Right renal pelvis (tissue), 4 donors: ENCODE results near the gene ABCA5. TPM values are rescaled to one million over a fixed set of nuclear protein-coding genes. Genes with fewer than 3 reads are reported as not detected.

Source experiments
- DNase-seq, 4 donors: peaks; one replicate each; pipeline ENCODE4 v3.0.0-alpha.2; 2013; ENCODE audit warnings: low read depth in 4 of 4, low spot score in 3 of 4, missing footprints in 1 of 4
- polyA plus RNA-seq, 4 donors: library from polyadenylated mRNA; unstranded; fragments of 120-200 nt; gene quantifications; one replicate each; pipeline ENCODE4 v1.2.1, GENCODE V29; 2013; ENCODE audit not compliant: insufficient read length in 4 of 4

ABCA5 gene, protein sequence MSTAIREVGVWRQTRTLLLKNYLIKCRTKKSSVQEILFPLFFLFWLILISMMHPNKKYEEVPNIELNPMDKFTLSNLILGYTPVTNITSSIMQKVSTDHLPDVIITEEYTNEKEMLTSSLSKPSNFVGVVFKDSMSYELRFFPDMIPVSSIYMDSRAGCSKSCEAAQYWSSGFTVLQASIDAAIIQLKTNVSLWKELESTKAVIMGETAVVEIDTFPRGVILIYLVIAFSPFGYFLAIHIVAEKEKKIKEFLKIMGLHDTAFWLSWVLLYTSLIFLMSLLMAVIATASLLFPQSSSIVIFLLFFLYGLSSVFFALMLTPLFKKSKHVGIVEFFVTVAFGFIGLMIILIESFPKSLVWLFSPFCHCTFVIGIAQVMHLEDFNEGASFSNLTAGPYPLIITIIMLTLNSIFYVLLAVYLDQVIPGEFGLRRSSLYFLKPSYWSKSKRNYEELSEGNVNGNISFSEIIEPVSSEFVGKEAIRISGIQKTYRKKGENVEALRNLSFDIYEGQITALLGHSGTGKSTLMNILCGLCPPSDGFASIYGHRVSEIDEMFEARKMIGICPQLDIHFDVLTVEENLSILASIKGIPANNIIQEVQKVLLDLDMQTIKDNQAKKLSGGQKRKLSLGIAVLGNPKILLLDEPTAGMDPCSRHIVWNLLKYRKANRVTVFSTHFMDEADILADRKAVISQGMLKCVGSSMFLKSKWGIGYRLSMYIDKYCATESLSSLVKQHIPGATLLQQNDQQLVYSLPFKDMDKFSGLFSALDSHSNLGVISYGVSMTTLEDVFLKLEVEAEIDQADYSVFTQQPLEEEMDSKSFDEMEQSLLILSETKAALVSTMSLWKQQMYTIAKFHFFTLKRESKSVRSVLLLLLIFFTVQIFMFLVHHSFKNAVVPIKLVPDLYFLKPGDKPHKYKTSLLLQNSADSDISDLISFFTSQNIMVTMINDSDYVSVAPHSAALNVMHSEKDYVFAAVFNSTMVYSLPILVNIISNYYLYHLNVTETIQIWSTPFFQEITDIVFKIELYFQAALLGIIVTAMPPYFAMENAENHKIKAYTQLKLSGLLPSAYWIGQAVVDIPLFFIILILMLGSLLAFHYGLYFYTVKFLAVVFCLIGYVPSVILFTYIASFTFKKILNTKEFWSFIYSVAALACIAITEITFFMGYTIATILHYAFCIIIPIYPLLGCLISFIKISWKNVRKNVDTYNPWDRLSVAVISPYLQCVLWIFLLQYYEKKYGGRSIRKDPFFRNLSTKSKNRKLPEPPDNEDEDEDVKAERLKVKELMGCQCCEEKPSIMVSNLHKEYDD (N-terminal part only)
- polyA plus RNA-seq, result 10 to 100 TPM; 24.7 to 30.4 (median 28.4) TPM

DNA sequence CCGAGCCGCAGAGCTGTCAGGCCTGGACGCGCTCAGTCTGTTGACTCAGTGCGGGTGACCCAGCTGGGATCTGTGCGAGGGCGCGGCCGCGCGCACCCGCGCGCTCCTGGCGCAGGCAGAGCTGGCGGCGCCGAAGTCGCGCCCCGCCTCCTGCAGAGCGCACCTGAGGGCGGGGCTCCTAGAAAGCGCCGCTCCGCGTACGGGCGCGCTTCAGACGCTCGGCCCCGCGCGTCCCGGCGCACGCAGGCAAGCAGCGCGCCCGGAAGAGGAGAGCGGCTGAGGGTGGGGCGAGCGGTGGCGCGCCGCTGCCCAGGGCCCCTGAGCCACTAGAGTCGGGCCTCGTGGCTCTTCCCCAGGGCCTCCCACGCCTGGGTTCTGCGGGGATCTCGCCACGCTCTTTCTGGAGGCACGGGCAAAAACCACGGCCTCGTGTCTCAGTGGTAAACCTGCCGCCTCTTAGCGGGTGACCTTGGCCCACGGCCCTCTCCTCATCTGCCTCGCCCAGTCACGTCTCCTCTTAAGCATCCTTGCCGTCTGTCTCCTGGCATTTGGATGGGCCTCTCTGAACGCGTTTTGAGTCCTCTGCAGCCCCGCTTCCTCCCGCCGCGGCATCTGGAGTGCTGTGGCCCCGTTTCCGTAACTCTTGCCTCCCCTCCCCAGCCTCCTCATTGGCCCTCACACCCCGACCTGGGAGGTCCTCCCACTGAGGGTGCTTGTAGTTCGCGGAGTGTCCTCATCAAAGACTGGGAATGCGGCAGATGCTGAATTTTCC is at the start of gene ABCA5:
ABCA5 (minus strand) TSS at position 74 of the 772 bp plus-strand sequence. CDS start 12,718 bp downstream, outside the sequence.
- peak; percentile 80 to 87 (median 81) for DNase-seq

DNA sequence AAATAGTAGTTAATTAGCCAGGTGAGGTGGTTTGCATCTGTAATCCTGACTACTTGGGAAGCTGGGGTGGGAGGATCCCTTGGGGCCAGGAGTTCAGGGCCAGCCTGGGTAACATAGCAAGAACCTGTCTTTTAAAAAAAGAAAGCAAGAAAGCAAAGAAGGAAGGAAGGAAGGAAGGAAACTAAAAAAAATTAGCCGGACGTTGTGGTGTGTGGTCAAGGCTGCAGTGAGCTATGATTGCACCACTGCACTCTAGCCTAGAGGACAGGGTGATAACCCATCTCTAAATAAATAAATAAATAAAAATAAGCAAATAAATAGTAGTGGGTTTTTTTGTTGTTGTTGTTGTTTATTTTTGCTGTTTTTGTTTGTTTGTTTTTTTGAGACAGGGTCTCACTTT is 48.3 kb upstream of the ABCA5 start:
- no peak for DNase-seq

DNA sequence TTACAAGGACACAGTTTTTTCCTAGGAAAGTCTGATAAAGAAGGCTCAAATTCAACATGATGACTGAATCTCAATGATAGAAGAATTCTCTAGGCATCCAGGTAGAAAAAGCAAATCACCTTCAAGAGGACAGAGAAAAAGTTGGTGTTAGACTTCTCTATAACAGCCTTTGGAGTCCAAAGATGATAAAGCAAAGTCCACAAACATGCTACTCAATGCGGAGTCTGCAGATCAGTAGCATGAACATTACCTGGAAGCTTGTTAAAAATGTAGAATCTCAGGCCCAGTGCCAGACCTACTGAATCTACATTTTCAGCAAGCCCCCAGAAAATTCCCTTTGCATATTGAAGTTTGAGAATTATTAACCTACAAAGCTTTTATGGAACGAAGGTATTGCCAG is 46.1 kb upstream of the ABCA5 start:
- no peak for DNase-seq

DNA sequence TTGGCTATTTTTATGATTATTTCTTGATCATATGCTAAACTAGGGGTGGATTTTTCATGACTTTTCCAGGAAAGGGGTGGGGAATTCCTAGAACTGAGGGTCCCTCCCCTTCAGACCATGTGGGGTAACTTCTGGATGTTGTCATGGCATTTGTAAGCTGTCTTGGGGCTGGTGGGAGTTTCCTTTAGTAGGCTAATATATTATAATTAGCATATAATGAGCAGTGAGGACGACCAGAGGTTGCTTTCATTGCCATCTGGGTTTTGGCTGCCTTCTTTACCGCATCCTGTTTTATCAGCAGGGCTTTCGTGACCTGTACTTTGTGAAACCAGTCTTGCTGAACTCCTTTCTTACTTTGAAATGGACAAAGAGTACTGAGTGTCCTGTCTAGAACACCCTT is 40.4 kb upstream of the ABCA5 start:
- no peak for DNase-seq

DNA sequence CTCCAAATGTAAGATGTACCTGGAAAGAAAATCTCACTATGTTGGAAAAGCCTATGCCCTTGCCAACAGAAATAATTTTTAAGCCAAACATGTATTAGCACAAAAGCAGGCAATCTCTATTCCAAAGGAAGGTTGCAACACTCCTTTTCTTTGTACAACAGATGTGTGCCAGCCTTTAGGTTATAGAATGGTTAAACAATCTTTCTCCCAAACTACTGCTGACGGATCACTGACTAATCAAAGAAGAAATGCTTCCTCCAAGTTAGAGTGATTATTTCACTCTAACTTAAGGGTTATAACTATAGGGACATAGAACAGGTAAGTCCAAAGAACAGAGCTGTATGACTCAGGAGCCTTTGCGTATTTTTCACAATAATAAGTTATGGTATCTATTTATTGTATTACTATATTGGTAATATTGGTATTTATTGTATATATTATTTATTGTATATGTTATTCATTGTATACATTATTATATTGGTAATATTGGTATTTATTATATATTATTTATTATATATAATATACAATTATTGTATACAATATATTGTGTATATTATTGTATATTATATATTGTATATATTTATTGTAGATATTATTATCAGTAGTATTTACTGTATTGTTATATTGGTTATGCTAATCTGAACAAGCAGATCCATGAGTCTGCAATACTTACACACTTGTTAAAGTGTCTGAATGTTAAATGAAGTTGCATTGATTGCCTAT is 36.7 kb upstream of the ABCA5 start:
- no peak for DNase-seq

DNA sequence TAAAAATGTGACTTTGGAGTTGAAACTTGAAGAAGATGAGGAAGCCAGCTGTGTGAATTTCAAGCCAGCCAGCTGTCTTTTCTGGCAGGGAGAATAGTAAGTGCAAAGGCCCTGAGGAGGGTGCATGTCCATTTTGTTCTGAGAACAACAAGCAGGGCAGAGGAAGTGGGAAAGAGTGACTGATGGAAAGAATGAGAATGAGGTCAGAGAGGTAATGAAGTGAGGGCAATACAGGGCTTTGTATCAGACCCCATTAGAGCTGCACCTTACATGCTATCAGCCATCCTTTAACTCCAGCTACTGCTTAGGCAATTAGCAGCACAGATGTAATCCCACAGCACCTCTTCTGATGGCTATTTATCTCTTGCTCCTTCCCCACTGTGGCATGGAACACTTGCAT is 34.2 kb upstream of the ABCA5 start:
- no peak for DNase-seq

DNA sequence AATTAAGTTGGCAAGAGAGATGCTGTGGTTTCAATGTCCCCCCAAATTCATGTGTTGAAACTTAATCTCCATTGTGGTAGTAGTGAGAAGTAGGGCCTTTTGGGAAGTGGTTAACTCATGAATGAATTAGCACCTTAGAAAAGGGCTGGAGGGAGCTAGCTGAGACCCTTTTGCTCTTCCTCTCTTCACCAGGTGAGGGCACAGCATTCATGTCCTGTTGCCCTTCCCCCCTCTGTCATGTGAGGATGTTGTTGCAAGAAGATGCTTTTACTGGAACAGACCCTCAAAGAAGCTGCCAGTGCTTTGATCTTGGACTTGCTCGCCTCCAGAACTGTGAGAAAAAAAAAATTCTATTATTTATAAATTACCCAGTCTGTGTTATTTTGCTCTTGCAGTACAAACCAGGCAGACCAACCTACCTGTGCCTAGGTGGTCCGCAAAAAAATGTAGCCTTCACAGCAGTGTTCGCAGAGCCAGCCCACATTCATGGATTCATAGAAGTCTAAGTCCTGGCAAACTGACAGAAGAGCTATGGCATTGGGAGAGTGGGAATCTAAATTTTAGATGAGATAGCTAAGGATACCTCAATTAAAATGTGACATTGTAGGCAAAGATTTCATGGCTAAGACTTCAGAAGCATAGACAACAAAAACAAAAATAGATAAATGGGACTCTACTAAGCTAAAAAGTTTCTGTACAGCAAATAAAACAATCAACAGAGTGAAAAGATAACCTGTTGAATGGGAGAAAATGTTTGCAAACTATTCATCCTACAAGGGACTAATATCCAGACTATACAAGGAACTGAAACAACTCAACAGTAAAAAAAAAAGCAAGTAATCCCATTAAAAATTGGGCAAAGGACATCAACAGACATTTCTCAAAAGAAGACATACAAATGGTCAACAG is 32.0 kb upstream of the ABCA5 start:
- DNase-seq, result no peak

DNA sequence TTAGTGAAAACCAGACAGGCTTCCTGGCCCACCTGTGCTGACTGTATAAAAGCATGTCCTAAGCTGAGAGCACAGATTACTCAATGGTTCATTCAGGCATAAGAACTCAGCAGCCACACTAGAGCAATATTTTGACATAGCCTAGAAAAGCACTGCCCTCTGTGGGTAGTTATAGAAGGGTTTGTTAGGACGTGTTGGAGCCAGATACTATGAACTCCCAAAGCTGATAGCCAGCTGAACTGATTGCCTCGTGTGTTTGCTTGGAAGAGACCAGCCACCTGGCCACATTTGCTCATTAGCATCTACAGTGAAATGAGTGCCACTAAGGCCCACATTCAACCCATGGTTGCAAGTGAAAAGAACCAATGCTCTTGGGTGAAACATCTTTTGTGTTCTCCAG is 30.8 kb upstream of the ABCA5 start:
- no peak for DNase-seq

DNA sequence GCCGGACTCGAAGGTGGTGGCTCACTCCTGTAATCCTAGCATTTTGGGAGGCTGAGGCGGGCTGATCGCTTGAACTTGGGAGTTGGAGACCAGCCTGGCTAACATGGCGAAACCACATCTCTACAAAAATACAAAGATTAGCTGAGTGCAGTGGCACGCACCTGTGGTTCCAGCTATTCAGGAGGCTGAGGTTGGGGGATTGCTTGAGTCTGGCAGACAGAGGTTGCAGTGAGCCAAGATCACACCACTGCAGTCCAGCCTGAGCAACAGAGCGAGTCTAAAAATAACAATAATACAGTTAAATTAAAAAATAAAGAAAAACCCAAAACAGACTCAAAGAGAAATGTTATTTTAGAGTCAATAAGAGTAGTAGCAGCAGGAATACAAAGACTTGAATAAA is 29.7 kb upstream of the ABCA5 start:
- no peak for DNase-seq

DNA sequence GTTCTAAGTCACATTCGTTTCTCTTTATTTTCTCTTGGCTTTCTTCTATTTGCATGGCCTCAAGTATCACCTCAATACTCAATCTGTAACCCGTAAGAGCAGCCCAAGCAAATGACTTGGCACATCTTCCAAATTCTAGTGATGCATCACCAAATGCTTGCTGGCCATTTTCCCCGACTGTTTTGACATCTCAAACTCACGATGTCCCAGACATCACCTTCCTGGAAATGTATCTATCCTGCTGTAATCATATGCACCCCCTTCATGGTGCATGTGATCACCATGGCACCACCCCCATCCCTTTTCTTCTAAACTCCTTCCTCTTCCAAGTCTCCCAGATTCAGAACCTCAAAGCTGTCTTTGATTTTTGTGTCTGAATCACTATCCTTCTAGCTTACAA is 24.0 kb upstream of the ABCA5 start:
- no peak for DNase-seq

DNA sequence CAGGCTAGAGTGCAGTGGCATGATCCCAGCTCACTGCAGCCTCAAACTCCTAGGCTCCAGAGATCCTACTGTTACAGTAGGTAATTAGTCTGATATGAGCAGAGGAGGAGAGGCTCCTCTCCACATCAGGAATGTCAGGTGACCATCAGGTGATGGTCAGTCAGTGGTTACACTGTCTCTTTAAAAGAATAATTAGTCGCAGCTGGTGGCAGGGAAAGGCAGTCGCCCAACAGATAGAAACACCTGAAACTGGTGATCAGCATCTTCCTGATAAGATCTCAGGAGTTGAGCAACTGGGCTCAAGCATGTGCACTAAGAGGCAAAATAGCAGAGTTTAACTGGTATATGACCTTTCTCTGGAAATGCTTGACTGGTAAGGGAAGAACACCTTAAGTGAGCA is 21.5 kb upstream of the ABCA5 start:
- no peak for DNase-seq

DNA sequence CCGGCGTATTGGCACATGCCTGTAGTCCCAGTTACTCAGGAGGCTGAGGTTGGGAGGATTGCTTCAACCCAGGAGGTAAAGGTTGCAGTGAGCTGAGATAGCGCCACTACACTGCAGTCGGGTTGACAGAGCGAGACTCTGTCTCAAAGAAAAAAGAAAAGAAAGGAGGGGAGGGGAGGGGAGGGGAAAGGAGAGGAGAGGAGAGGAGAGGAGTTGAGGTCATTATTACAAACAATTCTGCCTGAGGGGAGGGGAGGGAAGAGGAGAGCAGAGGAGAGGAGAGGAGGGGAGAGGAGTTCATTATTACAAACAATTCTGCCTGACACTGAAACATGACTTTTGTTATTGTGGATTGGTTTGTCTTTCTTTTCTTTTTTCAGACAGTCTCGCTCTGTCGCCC is 19.8 kb upstream of the ABCA5 start:
- no peak for DNase-seq

DNA sequence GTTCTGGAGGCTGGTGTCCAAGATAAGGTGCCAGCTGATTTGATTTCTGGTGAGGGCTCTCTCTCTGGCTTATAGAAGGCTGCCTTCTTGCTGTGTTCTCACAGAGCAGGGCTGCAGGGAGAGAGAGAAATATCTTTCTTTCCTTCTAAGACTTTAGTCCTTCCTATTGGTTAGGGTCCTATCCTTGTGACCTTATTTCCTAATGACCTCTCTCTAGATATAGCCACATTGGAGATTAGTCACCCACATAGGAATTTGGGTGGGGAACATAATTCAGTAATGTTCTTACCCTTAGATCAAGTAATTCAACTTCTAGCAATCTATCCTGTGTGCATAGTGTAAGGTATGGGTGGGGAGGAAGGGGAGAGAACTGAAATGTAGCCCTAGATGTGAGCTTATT is 18.0 kb upstream of the ABCA5 start:
- no peak for DNase-seq

DNA sequence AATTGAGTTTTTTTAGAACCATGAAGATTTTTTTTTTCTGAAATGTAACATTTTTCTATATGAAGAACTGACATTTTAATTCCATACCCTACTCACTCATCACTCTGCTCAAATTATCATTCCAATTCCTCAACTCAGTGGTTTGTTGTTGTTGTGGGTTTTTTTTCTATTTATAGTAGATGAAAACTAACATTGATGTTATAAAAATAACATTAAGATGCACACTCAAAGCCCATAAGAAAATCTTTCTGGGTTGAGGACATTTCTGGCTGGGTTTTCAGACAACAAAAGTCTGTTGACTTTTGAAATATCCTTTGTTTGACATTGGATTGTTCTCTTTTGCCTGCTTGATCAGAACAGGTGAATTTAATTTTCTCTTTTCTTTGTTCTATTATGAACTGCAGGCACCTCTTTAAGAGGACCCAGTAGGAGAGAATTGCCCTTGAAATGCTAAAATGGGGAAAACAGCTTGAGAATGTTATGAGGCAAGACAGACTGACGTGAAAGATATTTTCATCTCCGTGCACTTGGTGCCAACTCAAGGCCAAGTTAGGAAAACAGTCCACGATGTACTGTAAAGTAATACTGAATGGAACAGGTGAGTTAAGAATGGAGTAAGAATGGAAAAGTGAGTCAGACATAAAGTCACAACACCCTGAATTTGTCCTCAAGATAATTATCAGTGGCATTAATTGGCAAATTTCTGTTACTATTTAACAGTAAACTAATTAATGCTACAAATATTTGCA is 16.1 kb upstream of the ABCA5 start:
- DNase-seq, result no peak

DNA sequence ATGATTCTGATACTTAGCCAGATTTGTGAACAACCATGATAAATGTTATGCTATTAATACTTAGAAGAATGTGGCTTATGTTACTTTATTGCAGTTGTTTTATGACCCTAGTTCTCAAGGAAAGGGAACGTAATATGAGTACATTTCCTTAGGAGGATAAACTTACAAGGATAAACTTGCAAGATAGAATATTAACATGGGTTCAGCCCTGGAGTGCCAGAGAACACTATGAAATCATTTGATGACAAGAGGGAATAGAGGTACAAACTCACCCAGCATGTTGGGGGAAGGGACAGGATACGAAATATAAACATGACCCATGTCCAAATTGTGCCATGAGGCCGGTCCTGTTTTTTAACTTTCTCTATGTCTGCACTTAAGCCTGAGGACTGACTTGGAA is 13.0 kb upstream of the ABCA5 start:
- DNase-seq, result no peak

DNA sequence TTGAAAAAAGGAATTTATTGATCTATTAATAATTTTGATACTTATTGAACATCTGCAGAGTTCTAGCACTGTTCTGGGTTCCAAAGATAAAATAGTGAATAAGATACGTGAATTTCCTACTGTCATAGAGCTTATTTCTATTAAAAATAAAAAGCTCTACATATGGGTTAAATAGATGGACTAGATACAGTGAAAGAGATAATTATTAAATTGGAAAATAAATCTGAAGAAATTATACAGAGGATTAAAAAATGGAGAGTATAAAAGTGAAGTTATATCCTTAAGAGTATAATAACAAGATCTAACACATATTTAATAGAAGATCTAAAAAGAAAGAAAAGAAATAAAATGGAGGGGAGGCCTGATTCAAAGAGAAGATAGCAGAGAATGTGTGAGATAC is 10.1 kb upstream of the ABCA5 start:
- DNase-seq, result no peak

DNA sequence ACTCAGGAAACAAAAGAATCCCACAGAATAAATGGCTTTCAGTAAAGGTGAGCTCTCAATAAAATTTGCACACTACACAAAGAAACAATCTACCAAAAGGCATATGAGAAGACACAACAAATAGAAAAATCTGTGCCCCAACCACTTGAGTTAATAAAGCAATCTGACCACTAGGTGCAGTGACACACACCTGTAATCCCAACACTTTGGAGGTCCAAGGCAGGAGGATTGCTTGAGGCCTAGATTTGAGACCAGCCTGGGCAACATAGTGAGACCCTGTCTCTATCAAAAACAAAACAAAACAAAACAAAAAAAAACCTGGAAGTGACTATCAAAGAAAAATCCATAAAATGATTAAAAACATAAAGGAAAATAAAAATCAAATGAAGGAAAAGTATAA is 9.6 kb upstream of the ABCA5 start:
- no peak for DNase-seq

DNA sequence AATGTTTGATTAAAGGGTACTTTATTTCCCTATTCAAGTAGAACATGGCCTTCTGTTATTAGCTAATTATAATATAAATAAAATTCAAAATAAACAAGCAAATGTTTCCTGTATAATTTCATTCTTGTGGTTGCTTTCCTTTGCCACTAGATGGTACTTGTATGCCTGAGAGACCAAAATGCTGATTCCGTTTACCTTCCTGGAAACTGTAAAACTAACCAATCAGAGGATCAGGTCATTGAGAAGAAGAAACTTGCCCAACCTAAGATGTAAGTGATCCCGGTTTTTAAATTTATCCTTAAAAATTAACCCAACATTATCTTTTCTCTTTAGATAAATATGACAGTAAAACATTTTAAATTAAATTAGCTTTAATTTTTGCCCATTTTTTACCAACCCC is 8.1 kb upstream of the ABCA5 start:
- DNase-seq, result no peak
